Fibroblast of lung (primary cell): ENCODE data around the gene TGFBR3. TPM values are rescaled to one million over a fixed set of nuclear protein-coding genes. Genes with fewer than 3 reads are reported as not detected.

Experiments used
- DNase-seq, 2 donors: peaks; one replicate each; pipeline versions ENCODE4 v3.0.0 to v3.0.0-alpha.2; 2010; ENCODE audit warnings: low read depth in 2 of 2
- H2AFZ ChIP-seq: 2 replicates; pipeline ENCODE4 v1.5.1; 2012; ENCODE audit warnings: low read length, control low read depth, inconsistent platforms
- H3K27ac ChIP-seq: 2 replicates; pipeline ENCODE4 v1.5.1; 2011; ENCODE audit warnings: low read length, control low read depth; ENCODE audit not compliant: insufficient read depth
- H3K27me3 ChIP-seq: 2 replicates; pipeline ENCODE4 v1.5.1; 2011; ENCODE audit warnings: mild to moderate bottlenecking, low read length; ENCODE audit not compliant: control insufficient read depth, insufficient read depth
- H3K36me3 ChIP-seq: 2 replicates; pipeline ENCODE4 v1.5.1; 2011; ENCODE audit warnings: low read length; ENCODE audit not compliant: control insufficient read depth, insufficient read depth
- H3K4me1 ChIP-seq: 2 replicates; pipeline ENCODE4 v1.5.1; 2011; ENCODE audit warnings: low read length; ENCODE audit not compliant: control insufficient read depth, insufficient read depth; ENCODE audit errors: extremely low read depth
- H3K4me2 ChIP-seq: 2 replicates; pipeline ENCODE4 v1.5.1; 2011; ENCODE audit warnings: low read length, control low read depth; ENCODE audit not compliant: insufficient read depth; ENCODE audit errors: extremely low read depth
- H3K4me3 ChIP-seq, 4 experiments: fragments of 200-600 bp in 1 of 4; sonication (generic) in 1 of 4; replicated peaks in 1 of 4; 2 replicates each; pipeline ENCODE4 v1.5.1; 2011 to 2016; ENCODE audit warnings: low read length in 4 of 4, low read depth in 3 of 4, mild to moderate bottlenecking in 3 of 4, control low read depth in 2 of 4, inconsistent platforms in 1 of 4, mixed read lengths in 1 of 4; ENCODE audit not compliant: insufficient read depth in 1 of 4; ENCODE audit errors: control extremely low read depth in 1 of 4
- H3K79me2 ChIP-seq: 2 replicates; pipeline ENCODE4 v1.5.1; 2012; ENCODE audit warnings: mild to moderate bottlenecking, low read length, inconsistent platforms; ENCODE audit not compliant: control insufficient read depth, insufficient read depth
- H3K9ac ChIP-seq: 2 replicates; pipeline ENCODE4 v1.5.1; 2011; ENCODE audit warnings: mild to moderate bottlenecking, low read length, control low read depth; ENCODE audit not compliant: insufficient read depth
- H3K9me3 ChIP-seq: 2 replicates; pipeline ENCODE4 v1.5.1; 2012; ENCODE audit warnings: low read depth, low read length; ENCODE audit not compliant: control insufficient read depth, insufficient read depth
- H4K20me1 ChIP-seq: 2 replicates; pipeline ENCODE4 v1.5.1; 2011; ENCODE audit warnings: low read length; ENCODE audit not compliant: control insufficient read depth, insufficient read depth; ENCODE audit errors: extremely low read depth
- CTCF ChIP-seq, 2 donors: IDR thresholded peaks in 1 of 2; conservative IDR thresholded peaks in 1 of 2; 1 replicate in 1 of 2; 2 replicates in 1 of 2; pipeline ENCODE4 v1.5.1; 2011 to 2012; ENCODE audit warnings: low read length in 2 of 2, control low read depth in 1 of 2, inconsistent platforms in 1 of 2, low read depth in 1 of 2, mild to moderate bottlenecking in 1 of 2
- EZH2 ChIP-seq: IDR thresholded peaks from 2 replicates; pipeline ENCODE4 v1.5.1; 2012; ENCODE audit warnings: low read length, control low read depth, mild to moderate bottlenecking; ENCODE audit errors: missing control alignments
- polyA plus RNA-seq, 2 donors: library from polyadenylated mRNA; depleted of rRNA in 1 of 2; stranded (reverse) in 1 of 2; unstranded in 1 of 2; fragments of >200 nt; gene quantifications; 2 replicates each; pipeline ENCODE4 v1.2.1, GENCODE V29; 2011 to 2012; ENCODE audit warnings: missing spikeins in 1 of 2
- total RNA-seq: library from RNA; depleted of rRNA; stranded (reverse); fragments of >200 nt; gene quantifications from 2 replicates; pipeline ENCODE4 v1.2.1, GENCODE V29; 2014

The TGFBR3 gene
- total and polyA plus RNA-seq, 2 donors (not counting 1 experiment from before 2014, with no cell fraction given): 68.3 to 98.1 TPM

GRCh38 chr1:91846639-91847013 lies 39.3 kb downstream of the TGFBR3 start:
- peaks cover 19% of the 10 kb centered on the region for H3K4me1 ChIP-seq
- H3K9me3 ChIP-seq: no peaks in the 10 kb centered on the region
- no peak overlapping the region for H3K4me2 ChIP-seq
- TF ChIP-seq CTCF (conservative IDR thresholded peaks at IDR 0.05 in 1 of 2, IDR thresholded peaks at IDR 0.05 in 1 of 2; ENCODE audit: low read depth in 1 of 2, low read length in 2 of 2) (no peak), EZH2 (no peak)
- no peak overlapping the region for H3K27ac ChIP-seq
- H3K27me3 ChIP-seq: no peaks in the 10 kb centered on the region
- no peaks in the 10 kb centered on the region for H3K36me3 ChIP-seq
- no peak overlapping the region for H2AFZ ChIP-seq
- H3K4me3 ChIP-seq: no peak overlapping the region
- peaks cover 42% of the 10 kb centered on the region for H3K79me2 ChIP-seq
- no peak overlapping the region for H3K9ac ChIP-seq
- DNase-seq: no peak
- H4K20me1 ChIP-seq: no peaks in the 10 kb centered on the region

- Histone ChIP-seq H3K36me3 (no peaks in the 10 kb centered on the region), H3K4me1 (peaks cover 17% of the 10 kb centered on the region), H3K4me2 (peak overlapping the region; percentile 51), H3K79me2 (peaks cover 43% of the 10 kb centered on the region), H3K27ac (peak overlapping the region; percentile 47), H2AFZ (no peak overlapping the region), H3K27me3 (no peaks in the 10 kb centered on the region), H3K9ac (no peak overlapping the region), H3K4me3 (peak overlapping the region in 2 of 4 experiments; percentile 4 to 21), H4K20me1 (no peaks in the 10 kb centered on the region), H3K9me3 (no peaks in the 10 kb centered on the region)
- peak; percentile 36 to 83 for DNase-seq
- TF ChIP-seq CTCF (conservative IDR thresholded peaks at IDR 0.05 in 1 of 2, IDR thresholded peaks at IDR 0.05 in 1 of 2; ENCODE audit: low read depth in 1 of 2, low read length in 2 of 2): no peak
- no peak for TF ChIP-seq EZH2
These were observed 39.8 kb downstream of the TGFBR3 start for GRCh38 chr1:91846007-91846638.

GRCh38 chr1:91844862-91845528 lies 41.0 kb downstream of the TGFBR3 start:
- Histone ChIP-seq H3K4me1 (peaks cover 14% of the 10 kb centered on the region), H2AFZ (no peak overlapping the region), H3K4me3 (no peak overlapping the region), H3K36me3 (no peaks in the 10 kb centered on the region), H3K27ac (peak overlapping the region; percentile 47), H3K27me3 (no peaks in the 10 kb centered on the region), H3K4me2 (peak overlapping the region; percentile 44), H4K20me1 (no peaks in the 10 kb centered on the region), H3K79me2 (peaks cover 38% of the 10 kb centered on the region), H3K9ac (no peak overlapping the region), H3K9me3 (no peaks in the 10 kb centered on the region)
- peak; percentile 88 to 96 for DNase-seq
- TF ChIP-seq EZH2: no peak
